ENCODE data around the gene BMP6. TPM values are rescaled to one million over a fixed set of nuclear protein-coding genes. Genes with fewer than 3 reads are reported as not detected.

Gene BMP6
- total and polyA plus RNA-seq, 2 experiments from 2014 or later = 0.74 TPM; not detected in 1

GRCh38 chr6:7818257-7819214 lies 92.6 kb downstream of the BMP6 start:
- Histone ChIP-seq H3K4me1 (ENCODE audit: low read depth) (no peaks in the 10 kb centered on the region), H3K4me3 (no peak overlapping the region), H3K27me3 (no peaks in the 10 kb centered on the region), H3K27ac (no peak overlapping the region), H3K36me3 (no peaks in the 10 kb centered on the region), H3K9me3 (ENCODE audit: low read depth) (no peaks in the 10 kb centered on the region)
- TF ChIP-seq CTCF (IDR thresholded peaks at IDR 0.05; ENCODE audit: low read depth, low read length) = no peak
- peak; percentile 8 to 31 for DNase-seq (ENCODE audit: low read depth in 1 of 2, low spot score in 1 of 2)

- Histone ChIP-seq H3K4me1 (ENCODE audit: low read depth) (no peaks in the 10 kb centered on the region), H3K27ac (no peak overlapping the region), H3K27me3 (no peaks in the 10 kb centered on the region), H3K4me3 (no peak overlapping the region), H3K36me3 (no peaks in the 10 kb centered on the region), H3K9me3 (ENCODE audit: low read depth) (no peaks in the 10 kb centered on the region)
- no peak for TF ChIP-seq CTCF (IDR thresholded peaks at IDR 0.05; ENCODE audit: low read depth, low read length)
- peak in 1 of 2 donors; percentile 34 for DNase-seq (ENCODE audit: low read depth in 1 of 2, low spot score in 1 of 2)
Measured at GRCh38 chr6:7819431-7820015, 93.6 kb downstream of the BMP6 start.

GRCh38 chr6:7820288-7820835 lies 94.5 kb downstream of the BMP6 start:
- Histone ChIP-seq H3K4me1 (ENCODE audit: low read depth) (no peaks in the 10 kb centered on the region), H3K36me3 (no peaks in the 10 kb centered on the region), H3K4me3 (no peak overlapping the region), H3K27ac (no peak overlapping the region), H3K27me3 (no peaks in the 10 kb centered on the region), H3K9me3 (ENCODE audit: low read depth) (no peaks in the 10 kb centered on the region)
- no peak for TF ChIP-seq CTCF (IDR thresholded peaks at IDR 0.05; ENCODE audit: low read depth, low read length)
- DNase-seq (ENCODE audit: low read depth in 1 of 2, low spot score in 1 of 2) = no peak

GRCh38 chr6:7821426-7821825 lies 95.5 kb downstream of the BMP6 start:
- Histone ChIP-seq H3K4me3 (no peak overlapping the region), H3K9me3 (ENCODE audit: low read depth) (no peaks in the 10 kb centered on the region), H3K36me3 (no peaks in the 10 kb centered on the region), H3K27ac (no peak overlapping the region), H3K4me1 (ENCODE audit: low read depth) (no peaks in the 10 kb centered on the region), H3K27me3 (no peaks in the 10 kb centered on the region)
- TF ChIP-seq CTCF (IDR thresholded peaks at IDR 0.05; ENCODE audit: low read depth, low read length) = no peak
- peak in 1 of 2 donors; percentile 30 for DNase-seq (ENCODE audit: low read depth in 1 of 2, low spot score in 1 of 2)

- Histone ChIP-seq H3K4me3 (no peak overlapping the region), H3K27me3 (no peaks in the 10 kb centered on the region), H3K4me1 (ENCODE audit: low read depth) (no peaks in the 10 kb centered on the region), H3K9me3 (ENCODE audit: low read depth) (no peaks in the 10 kb centered on the region), H3K27ac (no peak overlapping the region), H3K36me3 (no peaks in the 10 kb centered on the region)
- no peak for DNase-seq (ENCODE audit: low read depth in 1 of 2, low spot score in 1 of 2)
- no peak for TF ChIP-seq CTCF (IDR thresholded peaks at IDR 0.05; ENCODE audit: low read depth, low read length)
Measured at GRCh38 chr6:7823552-7823951, 97.7 kb downstream of the BMP6 start.
